HCT116 (cell line): Measurements from ENCODE around the gene SH2D2A. TPM values are rescaled to one million over a fixed set of nuclear protein-coding genes. Genes with fewer than 3 reads are reported as not detected.
A peak's percentile ranks its signal among the peaks of the same experiment; 100 is the strongest.
"Not testable (repeated sequence)": the region's sequence is repeated elsewhere in the genome, so short reads cannot be mapped to it uniquely, and the experiment has no call there.

ENCODE experiments used
- ATAC-seq: fragments of 200-7000 bp; cut with Tn5 transposase; 2 replicates; pipeline ENCODE4 v1.9.1; 2020; ENCODE audit warnings: mild to moderate bottlenecking, moderate library complexity
- BruUV-seq: library from RNA; stranded (reverse); fragments of 400-500 nt; replicated peaks from 2 replicates; lab custom pipeline; 2021; lab: Mats Ljungman, UMichigan
- CTCF ChIA-PET: fragments of 300-600 bp; sonication (Branson Sonifier 250); formaldehyde crosslinking; loops from one replicate; lab custom pipeline; 2021; ENCODE audit warnings: antibody characterized with exemption; lab: Charles Lee
- POLR2A ChIA-PET: fragments of 300-600, 350-600 bp; sonication (Branson Sonifier 250); formaldehyde crosslinking; loops from one replicate; lab custom pipeline; 2021; ENCODE audit warnings: antibody characterized with exemption; lab: Charles Lee
- RAD21 ChIA-PET, 2 experiments: fragments of 300-600 bp; sonication (Branson Sonifier 250); formaldehyde crosslinking; loops; one replicate each; lab custom pipeline; 2023; ENCODE audit warnings: low total read pairs in 2 of 2; ENCODE audit not compliant: uncharacterized antibody in 2 of 2, unreplicated experiment in 2 of 2, low non-redundant PET in 1 of 2; lab: Charles Lee
- DNase-seq: peaks from one replicate; pipeline ENCODE4 v3.0.0-alpha.2; 2010; ENCODE audit warnings: low read depth, low spot score
- H2AFZ ChIP-seq: fragments of 200-600 bp; shearing (Covaris generic), sonication (generic); 2 replicates; pipeline ENCODE4 v1.6.1; 2017; ENCODE audit warnings: low read depth, mixed run types, mixed read lengths, antibody characterized with exemption, low read length; ENCODE audit not compliant: poor library complexity, severe bottlenecking
- H3K27ac ChIP-seq: 2 replicates; pipeline ENCODE4 v1.5.1; 2012; ENCODE audit warnings: low read depth, low read length
- H3K27me3 ChIP-seq: fragments of 200-600 bp; sonication (generic); 2 replicates; pipeline ENCODE4 v1.6.1; 2016; ENCODE audit warnings: mixed run types, low read length, mixed read lengths; ENCODE audit not compliant: insufficient read depth
- H3K36me3 ChIP-seq, 2 experiments: fragments of 200-500 bp in 1 of 2; fragments of 200-600 bp in 1 of 2; sonication (Bioruptor generic) in 1 of 2; sonication (generic) in 1 of 2; 2 replicates each; pipeline versions ENCODE4 v1.5.1 to v1.6.1; 2014 to 2016; ENCODE audit warnings: low read length in 2 of 2, inconsistent platforms in 1 of 2, mixed read lengths in 1 of 2, mixed run types in 1 of 2; ENCODE audit not compliant: insufficient read depth in 2 of 2, control insufficient read depth in 1 of 2
- H3K4me1 ChIP-seq, 2 experiments: fragments of 200-600 bp in 1 of 2; sonication (generic) in 1 of 2; 2 replicates each; pipeline versions ENCODE4 v1.5.1 to v1.6.1; 2012 to 2017; ENCODE audit warnings: low read length in 2 of 2, inconsistent platforms in 1 of 2, mild to moderate bottlenecking in 1 of 2, mixed read lengths in 1 of 2, mixed run types in 1 of 2, moderate library complexity in 1 of 2; ENCODE audit not compliant: insufficient read depth in 2 of 2, control insufficient read depth in 1 of 2
- H3K4me2 ChIP-seq: fragments of 200-600 bp; sonication (generic); 2 replicates; pipeline ENCODE4 v1.6.1; 2017; ENCODE audit warnings: mixed run types, low read length, mixed read lengths
- H3K4me3 ChIP-seq, 2 experiments: fragments of 200-600 bp in 1 of 2; sonication (generic) in 1 of 2; replicated peaks in 1 of 2; 2 replicates each; pipeline ENCODE4 v1.5.1; 2011 to 2016; ENCODE audit warnings: low read length in 2 of 2, control low read depth in 1 of 2, low read depth in 1 of 2, mild to moderate bottlenecking in 1 of 2, mixed read lengths in 1 of 2, mixed run types in 1 of 2
- H3K79me2 ChIP-seq: fragments of 200-600 bp; sonication (generic); 2 replicates; pipeline ENCODE4 v1.6.1; 2017; ENCODE audit warnings: mild to moderate bottlenecking, mixed run types, low read length, moderate library complexity, mixed read lengths; ENCODE audit not compliant: insufficient read depth
- H3K9ac ChIP-seq: fragments of 200-600 bp; sonication (generic); 2 replicates; pipeline ENCODE4 v1.6.1; 2016; ENCODE audit warnings: low read length, mixed read lengths
- H3K9me2 ChIP-seq: fragments of 200-600 bp; sonication (generic), shearing (Covaris generic); 2 replicates; pipeline ENCODE4 v1.6.1; 2017; ENCODE audit warnings: mixed run types, mild to moderate bottlenecking, moderate library complexity; ENCODE audit not compliant: insufficient read depth
- H3K9me3 ChIP-seq, 2 experiments: fragments of 200-500 bp in 1 of 2; fragments of 200-600 bp in 1 of 2; sonication (Bioruptor generic) in 1 of 2; sonication (generic) in 1 of 2; 2 replicates each; pipeline ENCODE4 v1.6.1; 2014 to 2017; ENCODE audit warnings: low read length in 2 of 2, mixed read lengths in 2 of 2, inconsistent platforms in 1 of 2, low read depth in 1 of 2, mild to moderate bottlenecking in 1 of 2, mixed run types in 1 of 2, moderate library complexity in 1 of 2; ENCODE audit not compliant: control insufficient read depth in 1 of 2, insufficient read depth in 1 of 2
- H4K20me1 ChIP-seq: fragments of 200-600 bp; sonication (generic), shearing (Covaris generic); 2 replicates; pipeline ENCODE4 v1.6.1; 2017; ENCODE audit warnings: mixed run types, mild to moderate bottlenecking, moderate library complexity; ENCODE audit not compliant: insufficient read depth
- CEBPB ChIP-seq: IDR thresholded peaks from 2 replicates; pipeline ENCODE4 v1.6.1; 2012; ENCODE audit warnings: low read depth
- EZH2 ChIP-seq: fragments of 200-600 bp; sonication (generic); IDR thresholded peaks from 2 replicates; pipeline ENCODE4 v1.6.1; 2017; ENCODE audit warnings: antibody characterized with exemption, mixed run types
- FOSL1 ChIP-seq: IDR thresholded peaks from 2 replicates; pipeline ENCODE4 v1.6.1; 2012; ENCODE audit warnings: low read depth
- POLR2AphosphoS5 ChIP-seq: IDR thresholded peaks from 2 replicates; pipeline ENCODE4 v1.6.1; 2011; ENCODE audit warnings: mild to moderate bottlenecking, low read depth, low read length, moderate library complexity
- SRF ChIP-seq: IDR thresholded peaks from 2 replicates; pipeline ENCODE4 v1.6.1; 2012; ENCODE audit warnings: low read depth
- ZFX ChIP-seq: fragments of 450-650 bp; IDR thresholded peaks from 2 replicates; pipeline ENCODE4 v1.6.1; 2017
- intact Hi-C: fragments of 100-400 bp; cut with micrococcal nuclease; formaldehyde crosslinking; loops from 2 replicates; pipeline ENCODE4 v1.10.0; 2022
- total RNA-seq: library from RNA; stranded (reverse); gene quantifications from one replicate; pipeline ENCODE4 v1.2.1, GENCODE V29; 2021; ENCODE audit not compliant: unreplicated experiment
- TF ChIP-seq, protein P1 (sequence below): IDR thresholded peaks from 2 replicates; pipeline ENCODE4 v1.6.1; 2012

SH2D2A gene
- total RNA-seq, 1 experiment from 2014 or later, result 4.8 TPM

GRCh38 chr1:156765666-156766065 is 51.0 kb downstream of the SH2D2A start:
- no peaks in the 10 kb centered on the region for H4K20me1 ChIP-seq
- peak overlapping the region; percentile 95 for H3K4me2 ChIP-seq
- TF ChIP-seq, protein P1, sequence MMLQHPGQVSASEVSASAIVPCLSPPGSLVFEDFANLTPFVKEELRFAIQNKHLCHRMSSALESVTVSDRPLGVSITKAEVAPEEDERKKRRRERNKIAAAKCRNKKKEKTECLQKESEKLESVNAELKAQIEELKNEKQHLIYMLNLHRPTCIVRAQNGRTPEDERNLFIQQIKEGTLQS, result no peak
- TF ChIP-seq POLR2AphosphoS5 (no peak), CEBPB (no peak), ZFX (no peak), SRF (no peak), EZH2 (no peak), FOSL1 (no peak)
- ATAC-seq (no peak), DNase-seq (no peak)
- peak overlapping the region; percentile 85 for H3K27ac ChIP-seq
- peak overlapping the region; percentile 98 for H3K9ac ChIP-seq
- peak overlapping the region; percentile 74 to 95 for H3K4me3 ChIP-seq
- no peak overlapping the region for H2AFZ ChIP-seq
- ChIA-PET CTCF (no interaction called here), POLR2A (no interaction called here), RAD21 (interaction anchor here in 1 of 2 experiments (0.7 kb wide), 1 partner anchor 9 kb away, joined by 8 read pairs; no protein-coding TSS in a partner anchor)
- peaks cover 13 to 19% of the 10 kb centered on the region in 2 experiments for H3K4me1 ChIP-seq
- no TSS peak for BruUV-seq
- intact Hi-C loops, result loop anchor here (5.0 kb wide), 1 partner anchor 78 kb away; no protein-coding TSS in a partner anchor
- no peaks in the 10 kb centered on the region for H3K27me3 ChIP-seq
- peaks cover 42% of the 10 kb centered on the region for H3K79me2 ChIP-seq
- H3K36me3 ChIP-seq, result peaks cover 0 to 8% of the 10 kb centered on the region in 2 experiments; a peak in 1 of 4 replicates
- H3K9me3 ChIP-seq, result no peaks in the 10 kb centered on the region
- H3K9me2 ChIP-seq, result no peaks in the 10 kb centered on the region

GRCh38 chr1:156765136-156765535 is 51.5 kb downstream of the SH2D2A start:
- RAD21 ChIA-PET, result interaction anchor here in 1 of 2 experiments (0.7 kb wide), 1 partner anchor 9 kb away, joined by 8 read pairs; no protein-coding TSS in a partner anchor
- DNase-seq, H3K4me3 ChIP-seq, H3K36me3 ChIP-seq, H3K27ac ChIP-seq, ATAC-seq, H2AFZ ChIP-seq, H3K9me3 ChIP-seq, H4K20me1 ChIP-seq, BruUV-seq, H3K27me3 ChIP-seq, H3K4me2 ChIP-seq, H3K9me2 ChIP-seq, H3K9ac ChIP-seq, POLR2A ChIA-PET, CTCF ChIA-PET: not testable (repeated sequence)
- peaks cover 13 to 19% of the 10 kb centered on the region in 2 experiments for H3K4me1 ChIP-seq
- intact Hi-C loops, result loop anchor here (5.0 kb wide), 1 partner anchor 78 kb away; no protein-coding TSS in a partner anchor
- H3K79me2 ChIP-seq, result peaks cover 37% of the 10 kb centered on the region
